HG02840 (cell line): ENCODE results near the gene CUL1.

Experiments used
- ATAC-seq: cut with Tn5 transposase; IDR thresholded peaks from one replicate; pipeline ENCODE4 v1.9.1; 2021; ENCODE audit warnings: mild to moderate bottlenecking, moderate library complexity, moderate number of reproducible peaks; ENCODE audit not compliant: unreplicated experiment, low FRiP score

The CUL1 gene

DNA sequence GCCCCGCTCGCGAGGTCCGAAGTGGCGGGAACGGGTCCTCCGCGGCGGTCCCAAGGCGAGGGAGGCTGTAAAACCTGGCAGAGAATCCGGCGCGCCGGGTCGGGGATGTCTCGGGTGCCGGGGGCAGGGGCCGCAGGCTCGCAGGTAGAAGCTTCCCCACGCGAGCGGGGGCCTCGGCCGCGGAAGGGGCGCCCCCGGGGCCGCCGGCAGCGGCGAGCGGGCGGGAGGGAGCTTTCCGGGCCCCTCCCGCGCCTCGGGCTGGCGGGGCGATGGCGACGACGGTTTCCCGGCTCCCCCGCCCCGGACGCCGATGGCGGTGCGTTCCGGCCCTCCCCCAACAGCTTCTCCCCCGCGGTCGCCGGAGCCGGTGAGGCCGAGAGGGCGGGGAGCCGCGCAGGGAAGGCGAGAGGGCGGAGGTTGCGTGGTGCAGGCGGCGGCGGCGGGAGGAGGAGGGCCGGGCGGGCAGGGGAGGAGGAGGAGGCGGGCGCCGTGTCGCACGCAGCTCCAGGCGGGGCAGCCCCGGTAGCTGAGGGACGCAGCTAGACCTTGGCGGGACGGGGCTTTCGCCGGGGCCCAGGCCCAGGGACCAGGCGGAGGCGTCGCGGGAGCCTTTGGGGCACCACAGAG lies at the start of gene CUL1:
Gene CUL1 (plus strand): TSS at position 507 of the 627 bp plus-strand sequence. CDS start 31,220 bp downstream, outside the sequence.
- ATAC-seq, result peak; percentile 74

DNA sequence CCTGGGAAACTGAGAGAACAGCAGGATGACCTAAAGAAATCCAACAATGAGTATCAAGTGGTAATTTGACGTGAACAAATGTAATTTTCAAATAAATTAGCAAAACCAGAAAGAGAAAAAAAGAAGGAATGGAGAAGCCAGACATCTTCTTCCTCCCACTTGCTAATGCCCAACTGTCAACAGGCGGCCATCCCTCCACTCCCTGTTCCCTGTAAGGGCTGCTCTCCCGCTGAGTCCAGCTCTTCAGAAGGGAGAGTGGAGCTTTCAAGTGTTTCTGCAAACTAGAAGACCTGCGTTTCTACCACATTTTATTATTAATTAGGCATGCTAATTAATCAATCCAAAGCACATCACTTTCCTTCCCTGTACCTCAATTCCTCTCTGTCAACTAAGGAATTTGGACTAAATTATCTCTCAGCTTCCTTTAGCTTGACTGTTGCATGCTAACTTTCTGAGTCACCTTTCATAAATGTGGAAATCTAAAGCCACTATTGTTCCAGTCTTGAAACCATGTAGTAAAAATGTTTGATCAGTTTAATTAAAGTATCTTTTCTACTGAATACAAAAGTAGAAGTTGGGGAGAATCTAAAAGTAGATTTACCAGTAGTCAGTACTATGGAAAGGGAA lies 48.4 kb upstream of the CUL1 start:
- no peak for ATAC-seq

DNA sequence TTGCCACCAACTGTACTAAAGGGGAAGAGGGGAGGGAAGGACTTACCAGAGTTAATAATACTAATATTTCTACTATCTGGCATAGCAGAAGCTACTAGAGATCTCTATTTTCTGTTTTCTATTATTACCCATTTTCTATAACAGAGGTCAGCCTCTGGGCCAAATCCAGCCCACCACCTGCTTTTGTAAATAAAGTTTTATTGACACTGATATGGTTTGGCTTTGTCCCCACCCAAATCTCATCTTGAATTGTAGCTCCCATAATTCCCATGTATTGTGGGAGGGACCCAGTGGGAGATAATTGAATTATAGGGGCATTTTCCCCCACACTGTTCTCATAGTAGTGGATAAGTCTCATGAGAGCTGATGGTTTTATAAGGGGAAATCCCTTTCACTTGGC lies 45.9 kb upstream of the CUL1 start:
- no peak for ATAC-seq

DNA sequence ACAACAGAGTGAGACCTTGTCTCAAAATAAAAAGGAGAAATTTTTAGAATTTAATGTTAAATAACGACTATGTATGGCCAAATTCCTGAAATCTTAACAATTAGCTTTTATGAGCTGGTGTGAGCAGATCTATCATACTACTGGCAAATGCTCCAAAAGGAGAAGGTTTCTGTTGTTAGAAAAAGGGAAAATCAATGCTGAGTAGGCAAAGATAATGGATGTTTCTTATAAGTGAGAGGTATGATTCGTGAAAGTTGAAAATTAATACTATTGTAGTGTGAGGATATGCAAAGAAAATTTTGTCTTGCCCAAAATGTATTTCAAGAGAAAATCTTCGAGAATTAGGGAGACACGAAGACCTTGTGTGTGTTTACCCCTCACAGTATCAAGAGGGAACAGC lies 40.8 kb upstream of the CUL1 start:
- no peak for ATAC-seq

DNA sequence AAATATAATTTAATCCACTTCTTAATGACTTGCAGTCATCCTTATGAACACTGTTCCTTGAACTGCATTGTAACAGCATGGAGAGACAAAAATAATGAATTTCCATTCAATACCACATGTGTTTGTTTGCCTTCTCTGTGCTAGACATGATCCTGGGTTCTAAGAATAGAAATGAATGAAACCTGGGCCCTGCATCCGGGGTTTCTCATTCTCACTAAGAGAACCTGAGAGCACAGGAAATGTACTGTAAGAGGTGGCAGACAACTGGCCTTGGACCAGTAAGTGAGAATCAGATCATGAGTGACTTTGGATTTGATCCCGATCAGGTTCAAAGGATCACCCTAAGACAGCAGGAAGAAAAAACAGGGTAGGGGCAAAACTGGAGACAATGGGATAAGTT lies 37.2 kb upstream of the CUL1 start:
- no peak for ATAC-seq

DNA sequence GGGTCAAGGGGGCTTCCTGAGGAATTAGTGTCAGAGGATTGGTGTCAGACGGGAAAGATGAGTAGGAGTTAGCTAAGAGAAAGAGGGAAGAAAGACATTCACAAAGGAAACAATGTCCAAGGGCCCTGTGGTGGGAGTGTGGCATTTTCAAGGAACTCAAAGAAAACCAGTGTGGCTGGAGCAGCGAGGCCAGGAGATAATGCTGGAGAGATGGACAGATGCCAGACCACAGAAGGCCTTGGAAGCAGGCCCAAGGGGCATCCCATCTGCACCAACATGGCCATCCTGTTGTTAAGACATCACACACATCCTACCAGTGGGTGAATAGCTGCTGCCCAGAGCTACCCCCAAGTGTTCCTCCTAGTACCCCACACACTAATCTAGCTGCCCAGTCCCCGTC lies 36.1 kb upstream of the CUL1 start:
- no peak for ATAC-seq

DNA sequence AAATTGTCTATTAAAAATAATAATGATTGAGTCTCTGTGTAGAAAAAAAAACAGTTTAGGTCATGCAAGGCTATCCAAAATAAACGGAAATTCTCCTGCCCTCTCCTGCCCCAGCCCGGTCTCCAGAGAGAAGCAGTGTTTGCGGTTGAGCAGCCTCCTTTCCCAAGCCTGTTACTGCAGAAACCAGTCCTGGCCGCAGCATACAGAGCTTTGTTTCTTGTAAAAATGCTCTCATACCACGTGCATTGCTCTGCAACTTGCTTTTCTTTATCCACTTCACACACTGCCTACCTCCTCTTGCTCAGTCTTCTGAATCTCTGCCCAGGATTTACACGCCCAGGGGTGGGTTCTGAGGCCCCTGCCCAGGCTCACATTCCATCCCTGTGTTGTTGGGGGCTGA lies 34.4 kb upstream of the CUL1 start:
- no peak for ATAC-seq

DNA sequence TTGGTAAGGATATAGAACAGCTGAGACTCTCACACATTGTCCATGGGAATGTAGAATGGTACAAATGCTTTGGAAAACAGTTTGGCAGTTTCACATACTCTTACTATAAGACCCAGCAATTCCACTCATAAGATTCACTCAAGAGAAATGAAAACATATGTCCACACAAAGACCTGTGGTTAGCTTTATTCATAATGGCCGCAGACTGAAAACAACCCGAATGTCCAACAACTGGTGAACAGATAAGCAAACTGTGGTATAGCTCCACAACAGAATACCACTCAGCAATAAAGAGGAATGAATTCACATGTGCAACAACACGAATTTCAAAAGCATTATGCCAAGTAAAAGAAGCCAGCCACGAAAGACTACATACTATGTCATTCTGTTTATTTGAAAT lies 33.5 kb upstream of the CUL1 start:
- ATAC-seq, result no peak

DNA sequence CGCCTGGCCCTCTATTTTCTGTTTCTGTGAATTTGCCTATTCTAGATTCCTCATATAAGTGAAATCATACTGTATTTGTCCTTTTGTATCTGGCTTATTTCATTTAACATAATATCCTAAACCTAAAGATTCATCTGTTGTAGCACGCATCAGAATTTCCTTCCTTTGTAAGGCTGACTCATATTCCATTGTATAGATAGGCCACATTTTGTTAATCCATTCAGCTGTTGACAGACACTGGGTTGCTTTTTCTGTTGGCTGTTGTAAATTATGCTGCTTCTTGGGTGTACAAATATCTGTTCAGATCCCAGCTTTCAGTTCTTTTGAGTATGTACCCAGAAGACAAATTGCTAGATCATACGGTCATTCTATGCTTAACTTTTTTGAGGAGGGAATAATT lies 28.8 kb upstream of the CUL1 start:
- ATAC-seq, result no peak

DNA sequence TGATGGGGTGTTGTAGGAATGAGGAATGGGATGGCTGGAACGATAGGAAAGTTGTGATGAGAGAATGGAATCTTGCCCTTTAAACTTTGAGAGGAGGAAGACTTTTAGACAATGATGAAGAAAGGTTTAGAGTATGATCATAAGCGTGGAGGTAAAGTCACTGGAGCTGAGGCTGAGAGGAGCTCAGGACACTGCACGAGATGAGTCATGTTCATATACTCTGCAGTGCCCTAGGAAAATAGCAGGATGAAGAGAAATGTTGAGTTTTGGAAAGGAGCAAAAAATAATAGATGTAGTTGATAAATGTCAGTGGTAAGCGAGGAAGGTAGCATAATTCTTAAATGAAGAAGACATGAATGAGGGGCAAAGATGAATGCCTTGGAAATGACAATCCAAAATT lies 28.3 kb upstream of the CUL1 start:
- ATAC-seq, result no peak

DNA sequence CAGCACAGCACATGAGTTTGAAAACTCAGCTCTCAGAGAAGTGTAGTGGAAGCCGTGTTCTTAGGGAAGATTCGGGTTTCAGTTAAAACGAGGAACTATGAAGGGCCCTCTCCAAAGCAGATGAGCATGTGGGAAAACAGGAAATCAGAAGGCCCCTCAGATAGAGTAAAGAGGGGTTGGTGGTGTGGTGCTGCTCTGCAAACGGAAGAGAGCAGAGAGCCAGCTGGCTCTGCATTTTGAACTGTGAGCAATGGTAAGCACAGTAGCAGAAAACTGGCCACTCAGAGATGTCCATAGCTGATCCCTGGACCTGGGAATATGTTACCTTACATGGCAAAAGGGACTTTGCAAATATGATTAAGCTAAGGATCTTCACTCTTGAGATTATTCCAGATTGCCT lies 27.9 kb upstream of the CUL1 start:
- no peak for ATAC-seq

DNA sequence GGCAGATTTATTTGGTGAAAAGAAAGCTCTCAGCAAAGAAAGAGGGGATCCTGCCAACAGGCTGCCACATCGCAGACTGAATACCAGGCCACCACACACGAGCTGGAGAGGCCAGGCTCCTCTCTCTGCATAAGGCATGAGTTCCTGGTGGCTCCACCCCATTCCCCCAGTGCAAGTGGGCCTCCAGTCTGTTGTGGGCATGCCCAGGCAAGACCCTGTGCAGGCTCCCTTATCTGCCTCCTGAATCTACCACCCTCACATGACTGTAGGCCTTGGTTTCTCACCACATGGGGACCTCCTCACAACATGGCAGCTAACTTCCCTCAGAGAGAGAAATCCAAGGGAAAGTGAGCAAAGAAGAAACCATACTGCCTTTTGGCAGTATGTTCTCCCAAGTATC lies 26.7 kb upstream of the CUL1 start:
- ATAC-seq, result no peak

DNA sequence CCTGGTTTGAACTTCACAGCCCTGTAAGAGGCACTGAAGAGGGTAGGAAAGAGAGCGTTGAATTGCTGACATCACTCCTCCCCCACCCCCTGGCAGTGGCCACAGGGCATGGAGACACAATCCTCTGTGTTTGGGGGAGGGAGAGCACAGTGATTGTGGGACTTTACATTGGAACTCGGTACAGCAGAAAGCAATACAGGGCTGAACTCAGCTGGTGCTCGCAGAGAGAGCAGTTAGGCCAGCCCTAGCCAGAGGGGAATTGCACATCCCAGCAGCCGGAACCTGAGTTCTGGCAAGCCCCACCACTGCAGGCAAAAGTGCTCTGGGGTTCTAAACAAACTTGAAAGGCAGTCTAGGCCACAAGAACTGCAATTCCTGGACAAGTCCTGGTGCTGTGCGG lies 24.0 kb upstream of the CUL1 start:
- ATAC-seq, result no peak

DNA sequence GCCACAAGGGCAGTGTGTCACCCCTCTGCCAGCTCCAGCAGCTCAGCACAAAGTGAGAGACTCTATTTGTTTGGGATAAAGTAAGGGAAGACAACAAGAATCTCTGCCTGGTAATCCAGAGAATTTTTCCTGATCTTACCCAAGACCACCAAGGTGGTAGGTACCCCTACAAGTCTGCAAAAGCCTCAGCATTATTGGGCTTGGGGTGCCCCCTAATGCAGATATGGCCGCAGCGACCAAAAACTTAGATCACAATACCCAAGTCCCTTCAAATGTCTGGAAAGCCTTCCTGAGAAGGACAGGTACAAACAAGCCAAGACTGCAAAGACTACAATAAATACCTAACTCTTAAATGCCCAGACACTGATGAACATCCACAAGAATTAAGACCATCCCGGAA lies 22.4 kb upstream of the CUL1 start:
- no peak for ATAC-seq

DNA sequence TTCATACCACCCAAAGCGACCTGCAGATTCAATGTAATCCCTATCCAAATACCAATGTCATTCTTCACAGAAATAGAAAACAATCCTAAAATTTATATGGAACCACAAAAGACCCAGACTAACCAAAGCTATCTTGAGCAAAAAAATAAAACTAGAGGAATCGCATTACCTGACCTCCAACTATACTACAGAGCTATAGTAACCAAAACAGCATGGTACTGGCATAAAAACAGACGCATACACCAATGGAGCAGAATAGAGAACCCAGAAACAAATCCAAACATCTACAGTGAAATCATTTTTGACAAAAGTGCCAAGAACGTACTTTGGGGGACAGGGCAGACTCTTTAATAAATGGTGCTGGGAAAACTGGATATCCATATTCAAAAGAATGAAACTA lies 16.9 kb upstream of the CUL1 start:
- no peak for ATAC-seq

DNA sequence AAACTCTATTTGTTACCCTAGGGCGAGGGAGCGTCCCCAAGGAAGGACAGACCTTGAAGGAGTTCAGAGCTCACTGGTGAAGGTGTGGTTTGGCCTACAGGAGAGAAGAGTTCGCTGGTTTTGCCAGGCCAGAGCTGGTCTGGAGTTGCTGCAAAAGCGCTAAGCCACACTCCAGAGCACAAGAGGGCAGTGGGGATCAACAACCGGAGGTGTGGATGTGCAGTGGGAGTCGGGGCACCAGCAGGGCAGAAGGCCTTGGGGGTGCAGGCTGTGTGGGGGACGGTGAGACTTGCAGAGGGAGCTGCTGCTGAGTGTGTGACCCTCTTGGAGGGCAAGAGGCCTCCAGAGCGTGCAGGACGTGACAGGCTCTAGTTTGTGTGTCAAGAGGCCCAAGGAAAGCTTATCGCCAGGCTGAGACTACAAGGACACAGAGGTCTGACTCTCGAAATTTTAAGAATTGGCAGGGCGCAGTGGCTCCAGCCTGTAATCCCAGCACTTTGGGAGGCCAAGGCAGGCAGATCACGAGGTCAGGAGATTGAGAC lies 14.3 kb upstream of the CUL1 start:
- no peak for ATAC-seq

DNA sequence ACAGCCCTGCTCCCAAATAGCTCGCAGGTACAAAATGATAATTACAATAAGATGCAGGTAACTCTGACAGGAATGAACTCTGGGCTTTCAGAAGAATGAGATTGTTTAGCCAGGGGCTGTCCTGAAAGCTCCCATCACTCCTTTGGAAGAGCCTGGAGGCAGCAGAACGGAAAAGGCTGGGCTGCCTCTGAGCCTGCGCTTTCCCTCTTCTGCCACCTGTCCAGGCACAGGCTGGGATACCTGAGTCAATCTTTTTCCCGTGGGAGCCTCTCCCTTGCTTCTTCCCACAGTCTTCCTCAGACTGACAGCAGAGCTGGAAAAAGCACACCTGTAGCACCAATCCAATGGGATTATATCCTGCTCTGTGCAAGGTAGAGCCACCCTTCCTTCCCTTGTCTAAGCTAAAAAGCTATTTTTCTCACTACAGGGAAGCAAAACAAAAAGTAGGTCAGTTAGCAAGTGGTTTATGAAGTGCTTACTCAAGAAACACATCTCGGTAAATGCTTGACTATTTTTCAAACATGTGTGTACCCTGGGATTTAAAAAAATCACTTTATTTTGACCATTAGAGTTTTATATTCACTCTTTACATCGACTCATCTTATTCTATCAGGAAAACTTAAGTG lies 12.3 kb upstream of the CUL1 start:
- ATAC-seq, result no peak

DNA sequence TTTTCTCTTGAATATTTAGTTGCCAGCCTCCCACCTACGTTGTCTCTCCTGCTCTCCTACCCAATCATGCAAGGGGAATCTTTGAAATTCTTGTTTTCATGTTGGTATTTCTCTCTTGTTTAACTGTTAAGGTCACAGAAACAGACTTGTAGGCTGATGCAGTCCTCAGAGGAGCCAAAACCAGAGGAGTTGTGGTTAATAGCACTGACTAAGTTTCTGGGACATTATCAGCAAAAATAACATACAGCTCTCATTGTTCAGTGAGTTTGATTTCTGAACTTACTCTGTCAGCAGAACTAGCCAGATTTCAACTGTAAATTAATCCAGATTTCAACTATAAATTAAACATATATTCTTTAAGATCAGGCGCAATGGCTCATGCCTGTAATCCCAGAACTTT lies 11.1 kb upstream of the CUL1 start:
- no peak for ATAC-seq

DNA sequence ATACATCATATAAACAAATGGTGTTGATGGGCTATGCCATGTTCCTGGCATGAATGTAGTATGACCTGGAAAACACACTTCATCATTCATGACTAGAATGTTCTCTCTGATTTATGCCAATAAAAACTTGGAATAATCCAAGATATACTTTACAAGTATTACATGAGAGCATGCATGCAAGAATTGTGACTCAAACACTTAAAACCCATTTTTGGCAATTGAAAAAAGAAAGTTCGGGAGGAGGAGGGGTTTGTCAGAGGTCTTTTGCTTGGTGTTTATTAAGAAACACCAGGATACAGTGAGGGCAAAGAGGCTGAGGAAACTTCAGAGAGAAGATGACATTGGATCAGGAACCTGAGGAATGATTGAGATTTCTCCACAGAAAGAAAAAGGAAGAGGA lies 10.2 kb upstream of the CUL1 start:
- no peak for ATAC-seq

DNA sequence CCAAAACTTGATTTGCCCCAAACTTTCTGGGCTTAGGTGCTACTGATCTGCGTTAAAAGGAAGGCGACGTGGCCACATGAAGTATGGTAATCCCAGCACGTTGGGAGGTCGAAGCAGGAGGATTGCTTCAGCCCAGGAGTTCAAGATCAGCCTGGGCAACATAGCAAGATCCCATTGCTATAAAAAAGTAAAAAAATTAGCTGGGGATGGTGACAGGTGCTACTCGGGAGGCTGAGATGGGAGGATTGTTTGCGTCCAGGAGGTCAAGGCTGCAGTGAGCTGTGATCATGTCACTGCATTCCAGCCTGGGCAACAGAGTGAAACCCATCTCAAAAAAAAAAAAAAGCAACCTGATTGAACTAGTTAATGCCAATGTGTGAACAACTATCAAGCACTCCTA lies 5.1 kb upstream of the CUL1 start:
- ATAC-seq, result no peak

DNA sequence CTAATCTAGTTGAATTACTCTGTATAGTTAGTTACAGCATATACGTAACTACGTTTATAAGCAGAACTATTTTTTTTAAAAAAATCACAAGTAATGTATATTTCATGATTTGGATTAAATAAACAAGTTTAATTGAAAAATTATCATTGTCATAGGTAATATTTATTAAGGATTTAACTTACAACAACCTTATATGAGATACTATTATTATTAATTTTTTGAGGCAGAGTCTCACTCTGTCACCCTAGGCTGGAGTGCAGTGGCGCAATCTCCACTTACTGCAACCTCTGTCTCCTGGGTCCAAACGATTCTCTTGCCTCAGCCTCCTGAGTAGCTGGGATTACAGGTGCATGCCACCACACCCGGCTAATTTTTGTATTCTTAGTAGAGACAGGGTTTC lies 4.1 kb upstream of the CUL1 start:
- ATAC-seq, result no peak

DNA sequence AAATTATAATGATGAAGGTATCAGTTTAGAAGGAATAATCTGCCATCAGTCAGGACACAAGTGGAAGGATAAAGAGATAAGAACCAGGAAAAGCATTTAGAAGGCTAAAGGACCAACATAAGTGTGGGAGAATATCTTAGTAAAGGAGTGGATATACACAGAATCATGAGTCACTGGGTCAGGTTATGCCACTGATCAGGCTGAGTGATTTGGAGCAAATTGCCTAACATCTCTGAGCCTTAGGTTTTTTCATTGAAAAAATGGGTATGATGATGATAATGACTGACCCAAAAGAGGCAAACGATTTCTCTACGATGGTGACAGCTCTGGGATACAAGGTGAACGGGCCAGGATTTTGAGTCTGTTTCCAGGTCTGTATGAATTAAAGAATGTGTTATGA lies 2.8 kb upstream of the CUL1 start:
- ATAC-seq, result no peak
